HG03139 (cell line): Measurements from ENCODE around the gene PAQR5.

Experiments
- ATAC-seq: cut with Tn5 transposase; IDR thresholded peaks from one replicate; pipeline ENCODE4 v1.9.1; 2021; ENCODE audit not compliant: unreplicated experiment

The PAQR5 gene

GRCh38 chr15:69389426-69389825, 90.7 kb downstream of the PAQR5 start:
- ATAC-seq: no peak

DNA sequence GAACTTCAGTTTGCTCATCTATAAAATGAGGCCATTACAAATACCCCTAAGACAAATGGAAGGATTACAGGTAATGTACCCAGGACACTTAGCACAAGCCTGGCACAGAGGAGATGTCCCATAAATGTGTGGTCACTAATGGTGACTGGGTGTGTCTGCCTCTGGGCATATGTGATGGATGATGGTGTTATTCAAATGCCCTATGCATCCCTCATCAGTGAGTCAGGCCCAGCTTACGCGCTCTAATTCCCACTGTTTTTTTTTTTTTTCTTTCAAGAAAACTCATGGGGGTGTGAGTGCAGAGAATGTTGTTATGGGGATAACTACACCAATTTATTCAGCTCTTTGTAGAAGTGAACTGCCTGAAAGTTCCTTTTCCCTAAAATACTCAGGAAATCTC, 91.9 kb downstream of the PAQR5 start:
- ATAC-seq: no peak

GRCh38 chr15:69391046-69391757, 92.5 kb downstream of the PAQR5 start:
- ATAC-seq: no peak

- ATAC-seq: no peak
These were observed 93.6 kb downstream of the PAQR5 start for GRCh38 chr15:69392352-69392751.

- ATAC-seq: no peak
These were observed 95.2 kb downstream of the PAQR5 start for GRCh38 chr15:69393831-69394491.

- no peak for ATAC-seq
These were observed 96.0 kb downstream of the PAQR5 start for GRCh38 chr15:69394556-69395282.

DNA sequence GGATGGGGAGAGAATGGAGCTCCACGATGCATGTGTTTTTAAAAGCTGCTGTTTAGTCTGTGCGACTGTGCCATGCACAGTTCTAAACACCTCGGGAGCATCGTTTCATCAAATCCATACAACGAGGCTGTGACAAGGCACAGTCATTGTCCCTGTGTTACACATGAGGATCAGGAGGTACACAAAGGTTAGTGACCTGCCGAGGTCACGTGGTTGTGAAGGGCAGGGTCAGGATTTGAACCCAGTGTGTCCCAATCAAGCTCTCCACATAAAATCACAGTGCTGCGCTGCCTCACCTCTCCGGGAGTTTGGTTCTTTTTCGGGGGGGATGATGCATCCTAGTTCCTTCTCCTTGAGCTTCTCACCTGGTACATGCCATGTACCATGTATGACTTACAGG, 96.7 kb downstream of the PAQR5 start:
- no peak for ATAC-seq

GRCh38 chr15:69395991-69396390, 97.3 kb downstream of the PAQR5 start:
- no peak for ATAC-seq

GRCh38 chr15:69398491-69398891, 99.8 kb downstream of the PAQR5 start:
- no peak for ATAC-seq

DNA sequence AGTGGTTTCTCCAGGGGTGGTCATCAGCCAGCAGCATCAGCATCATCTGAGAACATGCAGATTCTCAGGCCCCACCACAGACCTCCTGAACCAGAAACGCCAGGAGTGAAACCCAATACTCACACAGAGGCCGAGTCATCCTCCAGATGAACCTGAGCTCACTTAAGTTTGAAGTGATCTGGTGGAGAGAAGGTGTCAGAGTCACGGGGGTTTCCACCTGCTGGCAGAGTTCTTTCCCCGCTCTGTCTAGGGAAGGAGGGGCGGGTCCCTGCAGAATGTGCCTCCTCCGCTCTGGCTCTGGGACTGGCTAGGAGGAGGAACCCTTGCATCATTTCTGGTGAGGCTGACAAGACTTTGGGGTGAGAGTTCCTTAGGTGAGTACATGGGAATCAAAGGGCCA, 102.1 kb downstream of the PAQR5 start:
- ATAC-seq: no peak

DNA sequence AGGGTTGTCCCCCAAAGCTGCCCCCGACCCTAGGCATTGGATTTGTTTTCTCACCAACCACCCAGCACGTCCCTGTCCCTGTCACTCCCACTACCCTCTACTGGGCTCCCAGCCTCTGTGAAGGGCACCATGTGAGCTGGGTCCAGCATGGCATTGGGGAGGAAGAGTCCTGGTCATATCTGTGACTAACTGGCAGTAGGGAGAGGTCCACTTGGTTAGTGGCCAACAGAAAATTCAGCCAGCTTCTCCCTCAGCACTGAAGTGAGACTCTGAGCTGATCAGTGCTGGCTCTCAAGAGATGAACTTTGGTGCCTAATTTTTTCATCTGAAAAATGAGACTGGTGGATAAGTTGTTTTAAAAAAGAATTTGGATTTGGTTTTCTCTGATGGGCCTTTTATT, 104.1 kb downstream of the PAQR5 start:
- ATAC-seq: no peak

DNA sequence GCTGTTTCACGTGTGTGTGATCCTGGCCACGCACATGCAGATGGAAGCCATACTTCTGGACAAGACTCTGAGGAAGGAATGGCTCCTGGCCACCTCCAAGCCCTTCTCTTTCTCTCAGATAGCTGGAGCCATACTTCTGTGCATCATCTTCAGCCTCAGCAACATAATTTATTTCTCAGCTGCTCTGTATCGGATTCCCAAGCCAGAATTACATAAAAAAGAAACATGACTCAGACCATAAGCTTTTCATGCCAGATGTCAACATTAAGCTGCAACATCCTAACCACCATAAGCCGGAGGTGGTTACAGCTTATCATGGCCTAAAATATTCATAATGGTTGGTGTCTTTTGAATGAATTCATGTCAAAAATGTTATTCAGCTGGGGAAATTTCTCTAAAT, 104.9 kb downstream of the PAQR5 start:
- no peak for ATAC-seq

DNA sequence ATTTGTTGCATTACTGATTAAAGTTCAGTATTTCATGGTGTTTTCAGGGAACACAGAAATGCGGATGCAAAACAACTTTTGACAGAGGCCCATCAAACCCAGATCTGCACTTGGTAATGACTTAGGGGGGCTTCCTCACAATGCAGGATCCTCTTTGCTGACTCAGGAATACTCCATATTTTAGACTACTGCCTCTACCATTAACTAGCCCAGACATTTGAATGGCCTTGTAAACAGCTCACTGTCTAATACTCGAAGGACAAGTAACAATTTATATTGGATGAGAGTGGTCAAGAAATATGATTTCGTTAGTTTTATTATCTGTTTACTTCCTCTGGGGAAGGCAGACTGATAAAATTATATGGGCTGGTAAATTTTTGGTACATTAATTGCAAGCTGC, 106.4 kb downstream of the PAQR5 start:
- ATAC-seq: no peak

GRCh38 chr15:69407719-69408400, 109.1 kb downstream of the PAQR5 start:
- no peak for ATAC-seq

DNA sequence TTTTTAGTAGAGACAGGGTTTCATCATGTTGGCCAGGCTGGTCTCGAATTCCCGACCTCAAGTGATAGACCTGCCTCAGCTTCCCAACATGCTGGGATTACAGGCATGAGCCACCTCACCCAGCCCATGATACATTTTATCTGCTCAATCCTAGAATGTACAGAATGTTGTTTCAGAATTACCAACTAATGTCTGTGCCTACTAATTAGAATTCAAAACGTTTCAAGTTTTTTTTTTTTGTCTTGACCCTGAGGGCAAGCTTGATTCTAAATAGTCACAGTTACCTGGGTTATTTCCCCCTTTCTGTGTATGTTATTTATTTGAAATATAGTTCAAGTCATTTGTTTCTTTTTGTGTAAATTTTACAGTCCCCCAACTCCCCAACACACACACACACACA, 110.1 kb downstream of the PAQR5 start:
- no peak for ATAC-seq

- ATAC-seq: no peak
These were observed 111.6 kb downstream of the PAQR5 start for GRCh38 chr15:69410248-69410874.

- ATAC-seq: no peak
These were observed 113.6 kb downstream of the PAQR5 start for GRCh38 chr15:69412274-69412673.

DNA sequence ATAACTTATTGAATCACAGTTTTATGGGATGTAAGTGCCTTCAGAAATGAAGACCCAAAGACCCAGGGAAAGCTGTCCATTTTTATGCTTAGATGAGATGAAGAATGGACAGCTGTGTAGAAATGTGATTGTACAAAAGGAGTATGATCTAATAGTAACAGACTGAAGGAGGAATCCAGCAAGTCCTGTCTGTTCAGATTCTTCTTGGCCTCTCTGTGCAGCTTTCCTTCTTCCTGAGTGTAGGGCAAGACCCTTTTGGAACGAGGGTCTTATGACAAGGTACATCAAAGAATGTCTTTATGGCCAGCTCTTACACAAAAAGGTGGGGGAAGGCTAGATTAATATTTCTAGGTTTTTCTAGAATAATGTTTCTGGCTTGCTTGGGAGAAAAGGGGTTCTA, 114.0 kb downstream of the PAQR5 start:
- ATAC-seq: no peak

GRCh38 chr15:69413822-69414700, 115.3 kb downstream of the PAQR5 start, which contains the start of gene KIF23:
Gene KIF23, plus strand, starts transcription at chr15:69414349. Its CDS starts 117 bp downstream, at chr15:69414466.
- ATAC-seq: peak; percentile 91

DNA sequence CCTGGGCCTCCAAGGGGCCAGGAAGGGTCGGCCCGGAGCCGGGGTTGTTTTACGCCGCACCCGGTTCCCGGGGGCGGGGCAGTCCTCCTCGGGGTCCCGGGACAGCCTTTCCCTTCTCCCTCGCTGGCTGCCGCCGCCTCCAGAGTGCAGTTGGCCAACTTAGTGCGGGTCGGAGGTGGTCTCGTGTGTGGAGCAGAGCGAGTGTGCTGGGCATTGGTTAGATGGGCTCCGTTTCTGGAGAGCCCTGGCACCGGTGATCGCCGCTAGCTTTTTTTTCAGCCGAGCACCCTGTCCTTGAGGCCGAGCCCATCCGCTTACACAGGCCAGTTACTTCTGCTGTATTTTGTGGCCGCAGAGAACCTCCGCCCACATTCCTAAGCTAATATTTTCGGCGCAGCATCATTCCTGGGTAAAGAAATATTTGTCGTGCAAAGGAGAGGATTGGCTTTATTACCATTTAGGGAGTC, 116.0 kb downstream of the PAQR5 start:
- peak; percentile 25 for ATAC-seq
